ENCODE results near the gene CPSF4L. TPM values are rescaled to one million over a fixed set of nuclear protein-coding genes. Genes with fewer than 3 reads are reported as not detected.

CPSF4L gene
- total and polyA plus RNA-seq, 2 of the 13 experiments (the other 11 are each of a cell fraction or from before 2014, with no cell fraction given) = 0.73 to 1.6 TPM

DNA sequence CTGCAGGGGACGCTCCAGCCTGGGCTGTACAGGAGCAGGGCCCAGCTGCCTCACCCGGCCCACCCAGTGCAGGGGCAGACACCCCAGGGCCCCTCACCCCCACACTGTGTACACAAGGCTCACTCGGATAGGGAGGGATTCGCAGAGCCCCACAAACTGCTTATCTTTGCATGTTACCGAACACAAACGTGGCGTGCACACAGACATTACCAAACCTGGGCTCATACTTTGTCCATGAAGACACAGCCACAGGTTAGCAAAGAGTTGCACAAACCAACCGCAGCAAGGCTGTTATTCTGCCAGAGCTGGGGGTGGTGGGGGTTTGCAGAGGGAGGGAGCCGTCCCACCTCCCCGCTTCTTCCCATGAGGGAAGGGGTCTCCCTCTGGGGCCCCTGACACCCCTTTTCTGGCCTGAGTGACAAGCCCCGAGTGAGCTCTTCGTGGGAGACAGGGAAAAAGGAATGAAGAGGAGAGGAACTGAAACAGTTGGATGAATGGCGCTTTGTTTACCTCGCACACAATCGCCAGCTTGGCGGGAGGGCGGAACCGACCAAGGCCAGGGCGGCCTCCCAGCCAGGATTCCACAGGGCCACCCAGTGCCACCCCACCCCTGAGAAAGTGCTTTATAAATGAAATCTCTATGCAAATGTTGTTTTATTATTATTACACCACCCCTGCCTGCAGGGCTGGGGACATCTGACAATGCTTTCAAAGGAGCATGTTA lies 434 bp upstream of the CPSF4L start (continued):
- TF ChIP-seq, protein P1, sequence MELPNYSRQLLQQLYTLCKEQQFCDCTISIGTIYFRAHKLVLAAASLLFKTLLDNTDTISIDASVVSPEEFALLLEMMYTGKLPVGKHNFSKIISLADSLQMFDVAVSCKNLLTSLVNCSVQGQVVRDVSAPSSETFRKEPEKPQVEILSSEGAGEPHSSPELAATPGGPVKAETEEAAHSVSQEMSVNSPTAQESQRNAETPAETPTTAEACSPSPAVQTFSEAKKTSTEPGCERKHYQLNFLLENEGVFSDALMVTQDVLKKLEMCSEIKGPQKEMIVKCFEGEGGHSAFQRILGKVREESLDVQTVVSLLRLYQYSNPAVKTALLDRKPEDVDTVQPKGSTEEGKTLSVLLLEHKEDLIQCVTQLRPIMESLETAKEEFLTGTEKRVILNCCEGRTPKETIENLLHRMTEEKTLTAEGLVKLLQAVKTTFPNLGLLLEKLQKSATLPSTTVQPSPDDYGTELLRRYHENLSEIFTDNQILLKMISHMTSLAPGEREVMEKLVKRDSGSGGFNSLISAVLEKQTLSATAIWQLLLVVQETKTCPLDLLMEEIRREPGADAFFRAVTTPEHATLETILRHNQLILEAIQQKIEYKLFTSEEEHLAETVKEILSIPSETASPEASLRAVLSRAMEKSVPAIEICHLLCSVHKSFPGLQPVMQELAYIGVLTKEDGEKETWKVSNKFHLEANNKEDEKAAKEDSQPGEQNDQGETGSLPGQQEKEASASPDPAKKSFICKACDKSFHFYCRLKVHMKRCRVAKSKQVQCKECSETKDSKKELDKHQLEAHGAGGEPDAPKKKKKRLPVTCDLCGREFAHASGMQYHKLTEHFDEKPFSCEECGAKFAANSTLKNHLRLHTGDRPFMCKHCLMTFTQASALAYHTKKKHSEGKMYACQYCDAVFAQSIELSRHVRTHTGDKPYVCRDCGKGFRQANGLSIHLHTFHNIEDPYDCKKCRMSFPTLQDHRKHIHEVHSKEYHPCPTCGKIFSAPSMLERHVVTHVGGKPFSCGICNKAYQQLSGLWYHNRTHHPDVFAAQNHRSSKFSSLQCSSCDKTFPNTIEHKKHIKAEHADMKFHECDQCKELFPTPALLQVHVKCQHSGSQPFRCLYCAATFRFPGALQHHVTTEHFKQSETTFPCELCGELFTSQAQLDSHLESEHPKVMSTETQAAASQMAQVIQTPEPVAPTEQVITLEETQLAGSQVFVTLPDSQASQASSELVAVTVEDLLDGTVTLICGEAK (IDR thresholded peaks at IDR 0.05) = no peak
- TF ChIP-seq, protein P1 (CRISPR knock-in tag; IDR thresholded peaks at IDR 0.05) = no peak
- TF ChIP-seq ZFY (CRISPR knock-in tag; IDR thresholded peaks at IDR 0.05) = peak; percentile 75
- no peak; the same call in 1 of the 2 replicates for TF ChIP-seq ZNF136 (CRISPR knock-in tag; IDR thresholded peaks at IDR 0.05; ENCODE audit: low read depth)
- TF ChIP-seq CHD4 (IDR thresholded peaks at IDR 0.05; ENCODE audit: borderline replicate concordance, low read length) = peak; percentile 83
- TF ChIP-seq, protein P2, sequence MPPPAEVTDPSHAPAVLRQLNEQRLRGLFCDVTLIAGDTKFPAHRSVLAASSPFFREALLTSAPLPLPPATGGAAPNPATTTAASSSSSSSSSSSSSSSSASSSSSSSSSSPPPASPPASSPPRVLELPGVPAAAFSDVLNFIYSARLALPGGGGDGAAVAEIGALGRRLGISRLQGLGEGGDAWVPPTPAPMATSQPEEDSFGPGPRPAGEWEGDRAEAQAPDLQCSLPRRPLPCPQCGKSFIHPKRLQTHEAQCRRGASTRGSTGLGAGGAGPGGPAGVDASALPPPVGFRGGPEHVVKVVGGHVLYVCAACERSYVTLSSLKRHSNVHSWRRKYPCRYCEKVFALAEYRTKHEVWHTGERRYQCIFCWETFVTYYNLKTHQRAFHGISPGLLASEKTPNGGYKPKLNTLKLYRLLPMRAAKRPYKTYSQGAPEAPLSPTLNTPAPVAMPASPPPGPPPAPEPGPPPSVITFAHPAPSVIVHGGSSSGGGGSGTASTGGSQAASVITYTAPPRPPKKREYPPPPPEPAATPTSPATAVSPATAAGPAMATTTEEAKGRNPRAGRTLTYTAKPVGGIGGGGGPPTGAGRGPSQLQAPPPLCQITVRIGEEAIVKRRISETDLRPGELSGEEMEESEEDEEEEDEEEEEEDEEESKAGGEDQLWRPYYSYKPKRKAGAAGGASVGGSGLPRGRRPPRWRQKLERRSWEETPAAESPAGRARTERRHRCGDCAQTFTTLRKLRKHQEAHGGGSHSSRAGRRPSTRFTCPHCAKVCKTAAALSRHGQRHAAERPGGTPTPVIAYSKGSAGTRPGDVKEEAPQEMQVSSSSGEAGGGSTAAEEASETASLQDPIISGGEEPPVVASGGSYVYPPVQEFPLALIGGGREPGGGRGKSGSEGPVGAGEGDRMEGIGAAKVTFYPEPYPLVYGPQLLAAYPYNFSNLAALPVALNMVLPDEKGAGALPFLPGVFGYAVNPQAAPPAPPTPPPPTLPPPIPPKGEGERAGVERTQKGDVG (CRISPR knock-in tag; IDR thresholded peaks at IDR 0.05; ENCODE audit: borderline replicate concordance) = peak; percentile 69; the same call in 1 of the 2 replicates
- TF ChIP-seq, protein P3, sequence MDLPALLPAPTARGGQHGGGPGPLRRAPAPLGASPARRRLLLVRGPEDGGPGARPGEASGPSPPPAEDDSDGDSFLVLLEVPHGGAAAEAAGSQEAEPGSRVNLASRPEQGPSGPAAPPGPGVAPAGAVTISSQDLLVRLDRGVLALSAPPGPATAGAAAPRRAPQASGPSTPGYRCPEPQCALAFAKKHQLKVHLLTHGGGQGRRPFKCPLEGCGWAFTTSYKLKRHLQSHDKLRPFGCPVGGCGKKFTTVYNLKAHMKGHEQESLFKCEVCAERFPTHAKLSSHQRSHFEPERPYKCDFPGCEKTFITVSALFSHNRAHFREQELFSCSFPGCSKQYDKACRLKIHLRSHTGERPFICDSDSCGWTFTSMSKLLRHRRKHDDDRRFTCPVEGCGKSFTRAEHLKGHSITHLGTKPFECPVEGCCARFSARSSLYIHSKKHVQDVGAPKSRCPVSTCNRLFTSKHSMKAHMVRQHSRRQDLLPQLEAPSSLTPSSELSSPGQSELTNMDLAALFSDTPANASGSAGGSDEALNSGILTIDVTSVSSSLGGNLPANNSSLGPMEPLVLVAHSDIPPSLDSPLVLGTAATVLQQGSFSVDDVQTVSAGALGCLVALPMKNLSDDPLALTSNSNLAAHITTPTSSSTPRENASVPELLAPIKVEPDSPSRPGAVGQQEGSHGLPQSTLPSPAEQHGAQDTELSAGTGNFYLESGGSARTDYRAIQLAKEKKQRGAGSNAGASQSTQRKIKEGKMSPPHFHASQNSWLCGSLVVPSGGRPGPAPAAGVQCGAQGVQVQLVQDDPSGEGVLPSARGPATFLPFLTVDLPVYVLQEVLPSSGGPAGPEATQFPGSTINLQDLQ (CRISPR knock-in tag; IDR thresholded peaks at IDR 0.05) = no peak; the same call in 1 of the 2 replicates
- TF ChIP-seq, protein P4, sequence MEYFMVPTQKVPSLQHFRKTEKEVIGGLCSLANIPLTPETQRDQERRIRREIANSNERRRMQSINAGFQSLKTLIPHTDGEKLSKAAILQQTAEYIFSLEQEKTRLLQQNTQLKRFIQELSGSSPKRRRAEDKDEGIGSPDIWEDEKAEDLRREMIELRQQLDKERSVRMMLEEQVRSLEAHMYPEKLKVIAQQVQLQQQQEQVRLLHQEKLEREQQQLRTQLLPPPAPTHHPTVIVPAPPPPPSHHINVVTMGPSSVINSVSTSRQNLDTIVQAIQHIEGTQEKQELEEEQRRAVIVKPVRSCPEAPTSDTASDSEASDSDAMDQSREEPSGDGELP (IDR thresholded peaks at IDR 0.05; ENCODE audit: borderline replicate concordance, low read depth) = peak; percentile 71; the same call in 1 of the 2 replicates
- TF ChIP-seq, protein P5, sequence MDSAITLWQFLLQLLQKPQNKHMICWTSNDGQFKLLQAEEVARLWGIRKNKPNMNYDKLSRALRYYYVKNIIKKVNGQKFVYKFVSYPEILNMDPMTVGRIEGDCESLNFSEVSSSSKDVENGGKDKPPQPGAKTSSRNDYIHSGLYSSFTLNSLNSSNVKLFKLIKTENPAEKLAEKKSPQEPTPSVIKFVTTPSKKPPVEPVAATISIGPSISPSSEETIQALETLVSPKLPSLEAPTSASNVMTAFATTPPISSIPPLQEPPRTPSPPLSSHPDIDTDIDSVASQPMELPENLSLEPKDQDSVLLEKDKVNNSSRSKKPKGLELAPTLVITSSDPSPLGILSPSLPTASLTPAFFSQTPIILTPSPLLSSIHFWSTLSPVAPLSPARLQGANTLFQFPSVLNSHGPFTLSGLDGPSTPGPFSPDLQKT (CRISPR knock-in tag; IDR thresholded peaks at IDR 0.05; ENCODE audit: borderline replicate concordance) = no peak
- TF ChIP-seq SATB2 (CRISPR knock-in tag; IDR thresholded peaks at IDR 0.05) = 0 out of 2 replicates have a peak, but pooled peaks have one; percentile 46

Data from HepG2 (cell line).